HG02970 (cell line): ENCODE results near the gene STIM1.

Source experiments
- ATAC-seq: cut with Tn5 transposase; IDR thresholded peaks from one replicate; pipeline ENCODE4 v1.9.1; 2021; ENCODE audit warnings: mild to moderate bottlenecking, moderate library complexity, moderate number of reproducible peaks; ENCODE audit not compliant: unreplicated experiment, low FRiP score

Gene STIM1

DNA sequence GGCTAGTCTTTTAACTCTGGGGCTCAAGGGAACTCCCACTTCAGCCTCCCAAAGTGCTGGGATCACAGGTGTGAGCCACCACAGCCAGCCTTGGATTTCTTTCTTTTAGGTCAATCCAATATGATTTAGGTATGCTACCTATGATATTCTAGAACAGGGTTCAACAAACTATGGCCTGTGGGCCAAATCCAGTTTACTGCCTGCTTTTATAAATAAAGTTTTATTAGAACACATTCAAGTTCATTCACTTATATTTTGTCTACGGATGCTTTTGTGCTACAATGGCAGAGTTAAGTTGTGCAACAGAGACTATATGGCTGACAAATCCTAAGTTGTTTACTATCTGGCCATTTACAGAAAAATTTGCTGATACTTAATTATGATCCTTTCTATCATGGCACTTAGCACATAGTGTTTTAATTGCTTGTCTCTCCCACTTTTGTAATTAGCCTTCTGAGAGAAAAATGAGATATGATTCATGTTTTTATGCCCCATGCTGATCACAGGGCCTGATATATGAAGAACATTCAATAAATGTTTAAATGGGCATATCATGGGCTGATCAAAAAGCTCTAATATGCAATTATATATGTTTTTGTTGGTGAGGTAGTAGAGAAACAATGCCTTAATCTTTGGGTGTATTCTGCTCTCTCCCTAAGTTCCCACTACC lies 109.6 kb downstream of the STIM1 start:
- no peak for ATAC-seq

DNA sequence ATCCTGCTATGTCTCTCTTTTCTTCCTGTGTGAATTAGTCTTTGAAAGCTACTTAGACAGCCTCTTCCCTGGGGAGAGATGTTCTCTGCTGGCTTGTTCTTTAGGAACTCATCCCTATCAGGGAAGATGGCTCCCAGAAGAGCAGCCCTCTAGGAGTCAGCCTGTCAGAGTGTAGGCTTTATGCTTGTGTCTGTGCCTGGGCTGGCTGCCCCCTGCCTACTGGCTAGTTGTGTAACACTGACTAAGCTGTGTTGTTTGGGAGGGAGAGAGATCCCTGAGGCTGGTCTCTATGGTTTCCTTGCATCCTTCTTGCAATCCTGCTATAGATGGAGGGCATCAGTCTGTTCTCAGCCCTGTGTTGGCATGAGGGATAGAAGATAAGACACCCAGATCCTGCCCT lies 112.2 kb downstream of the STIM1 start:
- ATAC-seq = no peak

DNA sequence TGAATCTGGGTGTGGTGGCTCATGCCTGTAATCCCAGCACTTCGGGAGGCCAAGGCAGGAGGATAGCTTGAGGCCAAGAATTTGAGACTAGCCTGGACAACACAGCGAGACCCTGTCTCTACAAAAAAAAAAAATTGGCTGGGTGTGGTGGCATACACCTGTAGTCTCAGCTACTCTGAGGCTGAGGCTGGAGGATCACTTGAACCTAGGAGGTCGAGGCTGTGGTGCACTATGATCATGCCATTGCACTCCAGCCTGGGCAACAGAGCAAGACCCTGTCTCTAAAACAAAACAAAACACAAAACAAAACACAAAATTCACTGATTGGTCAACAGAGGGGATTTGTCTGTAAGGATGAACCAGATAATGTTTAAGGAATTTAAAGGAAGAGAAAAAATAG lies 113.7 kb downstream of the STIM1 start:
- no peak for ATAC-seq

DNA sequence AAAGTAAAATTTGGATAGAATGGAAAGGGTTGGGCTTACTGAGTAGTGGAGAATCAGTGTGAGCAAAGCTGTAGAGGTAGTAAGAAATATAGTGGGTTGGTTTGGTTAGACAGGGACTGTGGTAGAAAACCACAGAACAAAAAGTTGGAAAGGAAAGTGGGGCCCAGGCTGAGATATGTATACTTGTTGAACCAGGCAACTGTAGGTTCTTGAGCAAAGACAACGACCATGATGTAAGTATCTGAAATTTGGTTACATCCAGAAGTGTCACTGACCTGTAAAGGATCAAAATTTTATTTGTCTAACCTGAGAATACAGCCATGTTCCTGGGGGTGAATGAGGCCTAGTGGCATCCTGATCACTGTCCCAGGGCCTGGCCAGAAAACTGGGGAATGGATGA lies 114.1 kb downstream of the STIM1 start:
- no peak for ATAC-seq

DNA sequence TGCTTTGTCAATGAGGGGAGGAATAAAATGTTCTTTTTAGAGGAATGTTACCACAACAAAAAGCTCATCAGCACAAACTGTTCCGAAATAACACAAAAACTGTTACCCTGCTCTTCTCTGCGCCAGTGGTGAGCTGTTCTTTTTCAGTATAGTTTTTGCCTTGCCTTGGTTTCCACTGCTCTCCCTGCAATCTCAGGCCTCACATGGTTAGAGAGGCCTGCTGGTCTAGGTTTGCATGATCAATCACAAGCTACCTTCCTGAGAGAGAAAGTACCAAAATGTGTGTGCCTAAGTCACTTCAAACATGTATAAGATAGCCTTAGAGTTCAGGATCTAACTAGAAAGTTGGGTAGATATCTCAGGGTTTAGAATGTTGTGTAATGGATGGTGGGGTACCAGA lies 114.6 kb downstream of the STIM1 start:
- no peak for ATAC-seq

- no peak for ATAC-seq
Measured at GRCh38 chr11:3971756-3972404, 116.4 kb downstream of the STIM1 start.

GRCh38 chr11:3972431-3972830 lies 117.0 kb downstream of the STIM1 start:
- ATAC-seq = no peak

DNA sequence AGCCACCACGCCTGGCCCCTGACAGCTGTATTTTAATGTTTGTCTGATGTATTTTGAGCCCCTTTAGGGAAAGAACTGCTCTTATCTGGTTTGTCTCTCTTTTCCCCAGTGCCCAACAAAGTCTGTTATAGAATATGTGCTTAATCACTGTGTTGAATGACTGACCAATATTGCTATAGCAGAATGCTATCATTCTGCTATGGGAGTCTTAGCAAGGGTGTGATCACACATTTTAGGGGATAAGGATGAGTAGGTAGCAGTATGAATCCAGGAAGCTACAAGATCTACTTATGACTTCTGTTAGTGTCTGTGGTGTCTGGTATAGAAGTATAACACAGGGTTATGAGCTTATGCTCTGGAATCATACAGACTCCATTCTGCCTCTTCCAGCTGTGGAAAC lies 121.6 kb downstream of the STIM1 start:
- ATAC-seq = no peak

GRCh38 chr11:3981084-3981633 lies 125.7 kb downstream of the STIM1 start:
- ATAC-seq = no peak

DNA sequence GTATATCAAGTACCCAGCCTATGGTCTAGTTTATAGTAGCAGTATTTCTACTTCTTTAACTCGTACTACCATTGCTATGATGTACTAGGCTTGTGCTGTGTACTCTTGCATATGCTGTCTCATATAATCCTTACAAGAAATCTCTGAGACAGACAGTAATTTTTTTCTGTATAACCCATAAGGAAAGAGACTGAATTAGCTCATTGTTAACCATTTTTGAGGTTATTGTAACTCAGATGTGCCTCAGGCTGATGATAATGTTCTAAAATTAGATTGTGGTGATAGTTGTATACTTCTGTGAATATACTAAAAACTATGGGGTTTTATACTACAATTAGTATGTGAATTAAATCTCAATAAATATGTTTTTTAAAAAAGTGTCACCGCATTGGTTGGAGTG lies 127.0 kb downstream of the STIM1 start:
- ATAC-seq = no peak

DNA sequence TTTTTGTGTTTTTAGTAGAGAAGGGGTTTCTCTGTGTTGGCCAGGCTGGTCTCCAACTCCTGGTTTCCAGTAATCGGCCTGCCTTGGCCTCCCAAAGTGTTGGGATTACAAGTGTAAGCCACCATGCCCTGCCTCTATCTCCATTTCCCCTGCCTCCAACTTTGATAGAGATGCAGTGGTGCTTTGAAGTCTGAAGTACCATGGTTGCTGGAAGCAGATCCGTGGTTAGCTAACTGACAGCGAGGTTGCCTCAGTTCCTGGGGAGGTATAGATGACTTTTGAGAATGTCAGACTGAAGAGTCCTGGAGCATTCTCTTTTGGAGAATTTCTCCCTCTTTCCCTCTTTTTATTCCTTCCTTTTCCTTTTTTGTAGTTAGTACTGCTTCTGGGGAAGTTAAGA lies 127.6 kb downstream of the STIM1 start:
- ATAC-seq = no peak

DNA sequence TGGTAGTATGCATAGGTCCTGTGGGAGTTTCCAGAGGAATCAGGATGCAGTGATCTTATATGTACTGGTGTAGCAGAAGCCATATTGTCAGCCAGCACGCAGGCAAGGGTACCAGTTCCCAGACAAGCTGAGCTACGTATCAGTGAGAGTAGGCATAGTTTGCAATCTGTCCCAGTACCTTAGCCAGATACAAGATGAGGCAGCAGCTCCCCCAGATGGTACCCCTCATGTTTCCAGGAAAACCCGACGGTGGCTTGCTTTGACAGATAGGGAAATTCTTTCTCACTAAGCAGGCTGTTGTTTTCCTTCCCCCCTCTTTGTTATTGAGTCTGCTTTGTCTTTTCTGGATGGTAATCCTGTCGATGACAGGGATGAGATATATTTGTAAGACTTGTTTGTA lies 129.4 kb downstream of the STIM1 start:
- no peak for ATAC-seq

DNA sequence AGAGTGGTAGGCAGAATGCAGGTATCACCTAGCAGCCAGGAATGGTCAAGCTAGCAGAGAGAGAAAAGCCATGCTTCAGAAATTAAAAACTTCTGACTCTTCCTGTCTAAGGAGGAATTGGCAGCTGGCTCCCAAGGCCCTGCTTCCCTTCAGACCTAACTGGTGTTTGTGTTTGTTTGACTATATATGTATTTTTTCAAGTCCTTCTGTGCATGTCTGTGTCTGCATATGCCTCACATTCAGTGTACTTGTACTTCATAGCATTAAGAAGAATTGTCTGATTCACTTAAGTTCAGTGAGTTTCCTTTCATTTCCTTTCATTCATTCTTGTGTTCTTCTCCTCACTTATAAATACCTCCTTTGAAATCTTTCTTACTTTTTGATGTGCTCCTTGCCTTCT lies 130.2 kb downstream of the STIM1 start:
- ATAC-seq = no peak

DNA sequence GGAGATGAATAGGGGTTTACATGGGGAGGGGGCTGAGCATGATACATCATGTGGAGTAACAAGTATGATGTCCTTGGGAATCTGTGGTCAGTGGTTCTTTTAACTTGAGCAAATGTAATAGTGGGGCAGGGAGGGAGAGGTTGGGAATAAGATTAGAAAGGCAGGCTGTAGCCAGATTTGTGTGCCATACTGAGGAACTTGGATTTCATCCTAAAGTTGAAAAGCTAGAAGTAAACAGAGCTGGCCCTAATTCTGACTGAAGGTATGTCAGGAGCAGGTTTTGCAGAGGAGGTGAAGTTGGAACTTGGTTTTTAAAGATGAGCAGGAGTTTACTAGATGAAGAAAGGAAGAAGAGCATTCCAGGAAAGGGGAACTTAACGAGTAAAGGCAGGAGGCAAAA lies 130.8 kb downstream of the STIM1 start:
- ATAC-seq = no peak

DNA sequence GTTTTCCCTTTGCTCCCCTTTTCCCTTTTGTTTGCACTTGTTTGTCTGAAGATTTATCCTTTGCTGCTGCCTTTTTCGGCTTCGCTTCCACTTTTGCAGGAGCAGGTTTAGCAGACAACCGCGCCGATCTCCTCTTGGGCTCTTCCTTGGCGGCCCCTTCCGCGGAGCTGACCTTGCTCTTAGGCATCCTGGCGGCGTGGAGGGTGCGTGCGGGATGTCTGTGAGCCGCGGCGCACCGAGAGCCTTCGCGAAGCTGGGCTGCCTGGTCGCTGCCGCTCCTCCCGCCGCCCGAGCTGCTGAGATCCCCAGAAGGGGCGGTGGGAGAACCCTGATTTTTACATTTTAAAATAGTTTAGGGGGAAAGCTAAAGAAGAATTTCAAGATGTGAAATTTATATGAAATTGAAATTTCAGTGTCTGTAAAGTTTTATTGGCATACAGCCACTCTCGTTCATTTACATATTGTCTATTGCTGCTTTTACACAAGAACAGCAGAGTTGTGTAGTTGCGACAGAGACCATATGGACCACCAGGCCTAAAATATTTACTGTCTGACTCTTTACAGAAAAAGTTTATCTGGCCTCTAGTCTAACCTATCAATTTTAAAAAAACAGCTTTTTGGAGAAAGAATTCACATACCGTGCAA lies 133.9 kb downstream of the STIM1 start:
- ATAC-seq = no peak

- no peak for ATAC-seq
Measured at GRCh38 chr11:3989921-3990290, 134.4 kb downstream of the STIM1 start.

- no peak for ATAC-seq
Measured at GRCh38 chr11:3990406-3990805, 134.9 kb downstream of the STIM1 start.

GRCh38 chr11:3992964-3993363 lies 137.5 kb downstream of the STIM1 start:
- no peak for ATAC-seq

DNA sequence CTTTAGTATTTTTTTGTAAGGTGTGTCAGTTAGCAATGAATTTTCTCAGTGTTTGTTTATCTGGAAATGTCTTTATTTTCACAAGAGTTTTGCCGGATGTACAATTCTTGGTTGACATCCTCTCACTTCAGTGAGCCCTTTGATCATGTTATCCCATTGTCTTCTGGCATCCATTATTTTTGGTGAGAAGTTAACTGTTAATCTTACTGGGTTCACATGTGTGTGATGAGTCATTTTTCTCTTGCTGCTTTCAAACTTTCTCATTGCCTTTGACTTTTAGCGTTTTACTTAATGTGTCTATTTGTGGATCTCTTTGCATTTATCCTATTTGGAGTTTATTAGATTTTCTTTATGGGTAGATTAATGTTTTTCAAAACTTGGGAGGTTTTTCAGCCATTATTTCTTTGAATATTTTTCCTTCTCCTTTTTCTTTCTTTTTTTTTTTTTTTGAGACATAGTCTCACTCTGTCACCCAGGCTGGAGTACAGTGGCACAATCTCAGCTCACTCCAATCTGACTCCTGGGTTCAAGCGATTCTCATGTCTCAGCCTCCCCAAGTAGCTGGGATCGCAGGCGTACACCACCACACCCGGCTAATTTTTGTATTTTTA lies 138.7 kb downstream of the STIM1 start:
- no peak for ATAC-seq

DNA sequence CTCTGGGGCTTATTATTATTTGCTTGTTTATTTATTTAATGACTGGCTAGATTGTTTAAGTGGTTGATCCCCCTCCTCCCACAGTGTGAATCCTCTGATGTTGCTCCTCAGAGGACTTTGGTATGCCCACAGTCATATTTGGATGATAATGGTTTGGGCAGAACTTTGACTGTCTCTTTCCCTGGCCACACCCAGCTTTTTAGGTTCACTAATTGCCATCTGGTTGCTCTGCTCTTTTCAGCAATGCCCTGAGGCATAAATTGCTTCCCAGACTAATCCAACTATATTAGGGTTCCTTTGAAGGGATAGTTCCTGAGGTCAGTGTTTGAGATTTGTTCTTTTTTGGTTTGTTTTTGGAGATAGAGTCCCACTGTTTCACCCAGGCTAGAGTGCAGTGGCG lies 139.8 kb downstream of the STIM1 start:
- no peak for ATAC-seq

- ATAC-seq = no peak
Measured at GRCh38 chr11:3995949-3996554, 140.6 kb downstream of the STIM1 start.
